ENCODE results near the gene EGR2. TPM values are rescaled to one million over a fixed set of nuclear protein-coding genes. Genes with fewer than 3 reads are reported as not detected.

The EGR2 gene
- total and polyA plus RNA-seq, 10 of the 15 experiments (the other 5 are each of a cell fraction or from before 2014, with no cell fraction given), result 8.3 to 56.5 (median 16.2) TPM

DNA sequence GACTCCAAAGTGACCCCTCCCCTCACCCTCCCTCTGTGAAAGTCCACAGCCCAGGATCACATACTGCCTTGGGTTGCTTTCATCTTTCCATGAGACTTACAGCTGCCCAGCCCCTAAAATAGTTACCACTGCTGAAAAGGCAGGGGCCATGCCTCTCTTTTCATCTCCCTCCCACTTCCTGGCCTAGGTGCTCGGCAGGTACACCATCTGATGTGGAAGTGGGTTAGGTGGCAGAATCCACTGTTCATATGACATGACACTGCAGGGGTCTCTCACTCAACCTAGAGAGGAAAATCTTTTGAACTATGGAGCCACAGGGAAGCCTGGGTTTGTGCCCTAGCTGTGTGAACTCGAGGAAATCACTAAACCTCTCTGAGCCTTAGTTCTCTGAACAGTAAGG is 50.4 kb downstream of the EGR2 start:
- BruUV-seq (replicated peaks), result no TSS peak
- no peaks in the 10 kb centered on the region for H3K79me2 ChIP-seq (ENCODE audit: control insufficient read depth, insufficient read depth, low read length)
- H3K27ac ChIP-seq (ENCODE audit: control insufficient read depth, insufficient read depth), result no peak overlapping the region
- no peaks in the 10 kb centered on the region for H3K36me3 ChIP-seq (ENCODE audit: control insufficient read depth in 2 of 2, insufficient read depth in 2 of 2, low read length in 1 of 2)
- H3K9ac ChIP-seq (ENCODE audit: control insufficient read depth, insufficient read depth, low read length), result no peak overlapping the region
- 50% methylated on average over 2 of the region's 2 CpGs for WGBS (ENCODE audit: insufficient coverage, insufficient replicate concordance, low lambda C conversion rate, missing lambda C conversion rate)
- ChIA-PET CTCF (no interaction called here), RAD21 (ENCODE audit: unreplicated experiment) (no interaction called here), SMC1A (ENCODE audit: uncharacterized antibody, unreplicated experiment) (no interaction called here), POLR2A (no interaction called here)
- H3K4me1 ChIP-seq (ENCODE audit: control insufficient read depth, insufficient read depth, low read length), result peaks cover 14% of the 10 kb centered on the region
- no peaks in the 10 kb centered on the region for H4K20me1 ChIP-seq (ENCODE audit: control insufficient read depth, insufficient read depth)
- ATAC-seq (no peak), FAIRE-seq (no peak), DNase-seq (ENCODE audit: low read depth, low spot score) (no peak)
- H3K4me2 ChIP-seq (ENCODE audit: control insufficient read depth, insufficient read depth), result no peak overlapping the region
- TF ChIP-seq JUND (IDR thresholded peaks at IDR 0.05; ENCODE audit: low read depth, low read length) (no peak), BCL11A (IDR thresholded peaks at IDR 0.05; ENCODE audit: low read depth, low read length) (no peak), BHLHE40 (IDR thresholded peaks at IDR 0.05; ENCODE audit: borderline replicate concordance in 1 of 2, low read depth in 2 of 2, low read length in 1 of 2) (no peak), ZBTB33 (IDR thresholded peaks at IDR 0.05) (no peak), CEBPB (IDR thresholded peaks at IDR 0.05; ENCODE audit: borderline replicate concordance in 1 of 2, low read depth in 2 of 2, low read length in 2 of 2) (no peak), CBX5 (IDR thresholded peaks at IDR 0.05; ENCODE audit: low read depth) (no peak), KAT2A (conservative IDR thresholded peaks at IDR 0.05; ENCODE audit: control insufficient read depth, low read depth, low read length) (no peak), CHD1 (IDR thresholded peaks at IDR 0.05; ENCODE audit: low read depth, low read length) (no peak), POLR2A (IDR thresholded peaks at IDR 0.05; ENCODE audit: low read depth, low read length) (no peak), ATF7 (IDR thresholded peaks at IDR 0.05; ENCODE audit: low read depth) (no peak), ZNF687 (IDR thresholded peaks at IDR 0.05) (no peak), MXI1 (IDR thresholded peaks at IDR 0.05; ENCODE audit: low read depth, low read length) (no peak)
- no peak overlapping the region for H3K4me3 ChIP-seq
- intact Hi-C loops (cut with micrococcal nuclease; ENCODE audit: unreplicated experiment) (no loop called here), in situ Hi-C loops (cut with MboI) (no loop called here)
- H3K9me3 ChIP-seq (replicated peaks; ENCODE audit: control insufficient read depth, insufficient read depth, low read length), result no peaks in the 10 kb centered on the region
- H3K27me3 ChIP-seq (replicated peaks in 1 of 2; ENCODE audit: control insufficient read depth in 2 of 2, insufficient read depth in 2 of 2, low read length in 1 of 2), result no peaks in the 10 kb centered on the region
- no peak overlapping the region for H2AFZ ChIP-seq (ENCODE audit: control insufficient read depth, low read depth, low read length)

All from GM12878 (cell line).